Measurements from ENCODE around the gene KLHL24. TPM values are rescaled to one million over a fixed set of nuclear protein-coding genes. Genes with fewer than 3 reads are reported as not detected.
A peak's percentile ranks its signal among the peaks of the same experiment; 100 is the strongest.
"Not testable (repeated sequence)": the region's sequence is repeated elsewhere in the genome, so short reads cannot be mapped to it uniquely, and the experiment has no call there.

The KLHL24 gene
- total and polyA plus RNA-seq, 2 donors (not counting 1 experiment from before 2014, with no cell fraction given): 20.4 to 70.7 TPM

GRCh38 chr3:183687705-183688104 lies 52.3 kb downstream of the KLHL24 start:
- Histone ChIP-seq H3K4me2 (ENCODE audit: extremely low read depth, insufficient read depth, low read length) (no peak overlapping the region), H3K9me3 (ENCODE audit: control insufficient read depth, insufficient read depth, low read depth, low read length) (no peaks in the 10 kb centered on the region), H4K20me1 (ENCODE audit: control insufficient read depth, extremely low read depth, insufficient read depth, low read length) (no peaks in the 10 kb centered on the region), H3K9ac (ENCODE audit: insufficient read depth, low read length) (no peak overlapping the region), H3K36me3 (ENCODE audit: control insufficient read depth, insufficient read depth, low read length) (no peaks in the 10 kb centered on the region), H3K27ac (ENCODE audit: insufficient read depth, low read length) (no peak overlapping the region), H3K4me3 (replicated peaks in 1 of 4; ENCODE audit: control extremely low read depth in 1 of 4, insufficient read depth in 1 of 4, low read depth in 3 of 4, low read length in 4 of 4) (no peak overlapping the region), H2AFZ (ENCODE audit: low read length) (no peak overlapping the region), H3K27me3 (ENCODE audit: control insufficient read depth, insufficient read depth, low read length) (no peaks in the 10 kb centered on the region), H3K79me2 (ENCODE audit: control insufficient read depth, insufficient read depth, low read length) (no peaks in the 10 kb centered on the region), H3K4me1 (ENCODE audit: control insufficient read depth, extremely low read depth, insufficient read depth, low read length) (no peaks in the 10 kb centered on the region)
- no peak for DNase-seq (ENCODE audit: low read depth in 2 of 2)
- no peak for TF ChIP-seq EZH2 (IDR thresholded peaks at IDR 0.05; ENCODE audit: low read length, missing control alignments)
- no peak for TF ChIP-seq CTCF (conservative IDR thresholded peaks at IDR 0.05 in 1 of 2, IDR thresholded peaks at IDR 0.05 in 1 of 2; ENCODE audit: low read depth in 1 of 2, low read length in 2 of 2)

- Histone ChIP-seq H3K27me3 (ENCODE audit: control insufficient read depth, insufficient read depth, low read length) (no peaks in the 10 kb centered on the region), H3K36me3 (ENCODE audit: control insufficient read depth, insufficient read depth, low read length) (no peaks in the 10 kb centered on the region), H3K27ac (ENCODE audit: insufficient read depth, low read length) (no peak overlapping the region), H4K20me1 (ENCODE audit: control insufficient read depth, extremely low read depth, insufficient read depth, low read length) (no peaks in the 10 kb centered on the region), H3K9ac (ENCODE audit: insufficient read depth, low read length) (no peak overlapping the region), H3K4me2 (ENCODE audit: extremely low read depth, insufficient read depth, low read length) (no peak overlapping the region), H2AFZ (ENCODE audit: low read length) (no peak overlapping the region), H3K4me1 (ENCODE audit: control insufficient read depth, extremely low read depth, insufficient read depth, low read length) (no peaks in the 10 kb centered on the region), H3K79me2 (ENCODE audit: control insufficient read depth, insufficient read depth, low read length) (no peaks in the 10 kb centered on the region), H3K9me3 (ENCODE audit: control insufficient read depth, insufficient read depth, low read depth, low read length) (no peaks in the 10 kb centered on the region), H3K4me3 (replicated peaks in 1 of 4; ENCODE audit: control extremely low read depth in 1 of 4, insufficient read depth in 1 of 4, low read depth in 3 of 4, low read length in 4 of 4) (no peak overlapping the region)
- peak in 1 of 2 donors; percentile 41 for DNase-seq (ENCODE audit: low read depth in 2 of 2)
- TF ChIP-seq EZH2 (IDR thresholded peaks at IDR 0.05; ENCODE audit: low read length, missing control alignments) (no peak), CTCF (conservative IDR thresholded peaks at IDR 0.05 in 1 of 2, IDR thresholded peaks at IDR 0.05 in 1 of 2; ENCODE audit: low read depth in 1 of 2, low read length in 2 of 2) (no peak)
These were observed 53.5 kb downstream of the KLHL24 start for GRCh38 chr3:183688874-183689273.

- not testable (repeated sequence) for H4K20me1 ChIP-seq (ENCODE audit: control insufficient read depth, extremely low read depth, insufficient read depth, low read length); H3K27me3 ChIP-seq (ENCODE audit: control insufficient read depth, insufficient read depth, low read length); H3K9me3 ChIP-seq (ENCODE audit: control insufficient read depth, insufficient read depth, low read depth, low read length); H3K27ac ChIP-seq (ENCODE audit: insufficient read depth, low read length); H3K4me3 ChIP-seq (replicated peaks in 1 of 4; ENCODE audit: control extremely low read depth in 1 of 4, insufficient read depth in 1 of 4, low read depth in 3 of 4, low read length in 4 of 4); H3K79me2 ChIP-seq (ENCODE audit: control insufficient read depth, insufficient read depth, low read length); DNase-seq (ENCODE audit: low read depth in 2 of 2); H3K9ac ChIP-seq (ENCODE audit: insufficient read depth, low read length); H3K36me3 ChIP-seq (ENCODE audit: control insufficient read depth, insufficient read depth, low read length); H3K4me1 ChIP-seq (ENCODE audit: control insufficient read depth, extremely low read depth, insufficient read depth, low read length); H3K4me2 ChIP-seq (ENCODE audit: extremely low read depth, insufficient read depth, low read length); H2AFZ ChIP-seq (ENCODE audit: low read length)
These were observed 54.2 kb downstream of the KLHL24 start for GRCh38 chr3:183689621-183690020.

Data from fibroblast of lung (primary cell).